A549 (cell line): ENCODE measurements around the gene PLCD3. TPM values are rescaled to one million over a fixed set of nuclear protein-coding genes. Genes with fewer than 3 reads are reported as not detected.
"Not testable (repeated sequence)": the region's sequence is repeated elsewhere in the genome, so short reads cannot be mapped to it uniquely, and the experiment has no call there.

Source experiments
- ATAC-seq, 2 experiments: fragments of 200-7000 bp in 1 of 2; fragments of >200 bp in 1 of 2; cut with Nextera tagmentation in 1 of 2; cut with Tn5 transposase in 1 of 2; 3 replicates each; pipeline versions ENCODE4 v1.8.0 to v1.9.1; 2018 to 2020; ENCODE audit warnings: mild to moderate bottlenecking in 1 of 2, moderate library complexity in 1 of 2
- CTCF ChIA-PET: fragments of 300-600 bp; sonication (Branson Sonifier 250); formaldehyde crosslinking; extraction: SDS; loops from one replicate; lab custom pipeline; 2021; ENCODE audit warnings: antibody characterized with exemption, inconsistent platforms; lab: Yijun Ruan, JAX
- POLR2A ChIA-PET: fragments of 350-600 bp; formaldehyde crosslinking; extraction: SDS; loops from one replicate; lab custom pipeline; 2021; ENCODE audit warnings: antibody characterized with exemption, inconsistent platforms; lab: Yijun Ruan, JAX
- DNase-seq, 2 experiments: peaks; one replicate each; pipeline versions ENCODE4 v3.0.0 to v3.0.0-alpha.2; 2011 to 2016; ENCODE audit warnings: low read depth in 1 of 2, low spot score in 1 of 2
- FAIRE-seq: peaks from 2 replicates; lab custom pipeline; 2011; peaks lifted over from hg19 to GRCh38; lab: Jason Lieb, UNC
- H3K27ac ChIP-seq, 2 experiments: fragments of >200 bp; sonication (Bioruptor Twin); formaldehyde crosslinking; 3 replicates each; pipeline ENCODE4 v1.5.1; 2016 to 2017
- H3K4me1 ChIP-seq: fragments of >200 bp; sonication (Bioruptor Twin); formaldehyde crosslinking; 3 replicates; pipeline ENCODE4 v1.6.1; 2016
- H3K4me2 ChIP-seq: fragments of >200 bp; sonication (Bioruptor Twin); formaldehyde crosslinking; 3 replicates; pipeline ENCODE4 v1.6.1; 2016
- H3K4me3 ChIP-seq: fragments of >200 bp; sonication (Bioruptor Twin); formaldehyde crosslinking; 3 replicates; pipeline ENCODE4 v1.5.1; 2016
- H3K9me3 ChIP-seq: fragments of >200 bp; sonication (Bioruptor Twin); formaldehyde crosslinking; 3 replicates; pipeline ENCODE4 v1.6.1; 2016
- CHD4 ChIP-seq: fragments of 200-600 bp; sonication (generic); IDR thresholded peaks from 2 replicates; pipeline ENCODE4 v1.6.1; 2016; ENCODE audit warnings: antibody characterized with exemption, mild to moderate bottlenecking, borderline replicate concordance
- E2F6 ChIP-seq: IDR thresholded peaks from 2 replicates; pipeline ENCODE4 v1.6.1; 2012; ENCODE audit warnings: low read depth, borderline replicate concordance
- EHF ChIP-seq: fragments of 250-450 bp; sonication (Bioruptor Pico); IDR thresholded peaks from 2 replicates; pipeline ENCODE4 v1.5.0; 2020; ENCODE audit warnings: mild to moderate bottlenecking
- FOSB ChIP-seq: fragments of 250-450 bp; sonication (Bioruptor Pico); IDR thresholded peaks from 2 replicates; pipeline ENCODE4 v1.5.0; 2020; ENCODE audit warnings: mild to moderate bottlenecking, moderate library complexity
- FOXS1 ChIP-seq: fragments of 250-450 bp; sonication (Bioruptor Pico); IDR thresholded peaks from 2 replicates; pipeline ENCODE4 v1.5.0; 2020; ENCODE audit warnings: mild to moderate bottlenecking, moderate library complexity
- HDAC2 ChIP-seq: fragments of 200-600 bp; sonication (generic); IDR thresholded peaks from 2 replicates; pipeline ENCODE4 v1.6.1; 2016
- HEYL ChIP-seq: fragments of 250-450 bp; sonication (Bioruptor Pico); IDR thresholded peaks from 2 replicates; pipeline ENCODE4 v1.8.0; 2021; ENCODE audit warnings: mild to moderate bottlenecking, moderate library complexity
- MYC ChIP-seq: IDR thresholded peaks from 2 replicates; pipeline ENCODE4 v1.6.1; 2012; ENCODE audit warnings: mild to moderate bottlenecking, inconsistent platforms, low read length, improper control_type of control experiment, borderline replicate concordance
- NPAS2 ChIP-seq: fragments of 250-450 bp; sonication (Bioruptor Pico); IDR thresholded peaks from 2 replicates; pipeline ENCODE4 v1.8.0; 2022; ENCODE audit warnings: mild to moderate bottlenecking, moderate library complexity, borderline replicate concordance
- NR3C1 ChIP-seq: fragments of >200 bp; sonication (Bioruptor Twin); formaldehyde crosslinking; IDR thresholded peaks from 3 replicates; pipeline ENCODE4 v1.6.1; 2017
- TP53 ChIP-seq: fragments of 250-450 bp; sonication (Bioruptor Pico); IDR thresholded peaks from 2 replicates; pipeline ENCODE4 v1.5.0; 2021; ENCODE audit warnings: mild to moderate bottlenecking, moderate library complexity
- WGBS: methylation state at CpG from one replicate; pipeline ENCODE4 v1.1.6; 2017; ENCODE audit errors: missing lambda C conversion rate; 5-methylcytosine and 5-hydroxymethylcytosine counted together
- polyA plus RNA-seq, 4 experiments: library from polyadenylated mRNA; depleted of rRNA in 3 of 4; stranded (reverse); fragments of >200 nt; fragmentation: RNase III in 1 of 4; extraction: RNeasy Plus Mini Kit Qiagen cat#74134 plus additional on column Dnase treatment in 1 of 4; gene quantifications; 2 replicates in 3 of 4; 3 replicates in 1 of 4; pipeline ENCODE4 v1.2.3, GENCODE V29; 2011 to 2017
- TF ChIP-seq, protein P1 (sequence below): fragments of 200-600 bp; sonication (generic); IDR thresholded peaks from 2 replicates; pipeline ENCODE4 v1.6.1; 2016; ENCODE audit warnings: antibody characterized with exemption, mild to moderate bottlenecking, moderate library complexity

Gene PLCD3
- polyA plus RNA-seq, 2 of the 4 experiments (the other 2 are of a cell fraction) = 56.6 to 105 TPM

GRCh38 chr17:45127207-45127547 is 5.1 kb downstream of the PLCD3 start:
- Histone ChIP-seq H3K4me1 (peaks cover 89% of the 10 kb centered on the region), H3K4me2 (peak overlapping the region; percentile 90), H3K9me3 (no peaks in the 10 kb centered on the region), H3K4me3 (0 out of 3 replicates have a peak overlapping the region, but pooled peaks have one; percentile 98), H3K27ac (peak overlapping the region; percentile 95 to 99)
- TF ChIP-seq FOXS1 (CRISPR knock-in tag) (peak; percentile 62; the same call in 1 of the 2 replicates), E2F6 (0 out of 2 replicates have a peak, but pooled peaks have one; percentile 21), HEYL (no peak), EHF (CRISPR knock-in tag) (peak; percentile 40; the same call in 1 of the 2 replicates)
- POLR2A ChIA-PET = interaction anchor here (1.6 to 2.3 kb wide), 2 partner anchors 21 to 66 kb away, joined by 4 to 8 read pairs; partner anchors contain the start of genes HEXIM1 and NMT1
- DNase-seq = peak in 1 of 2 experiments; percentile 59
- ATAC-seq = no peak
- CTCF ChIA-PET = interaction anchor here (0.6 to 20.1 kb wide), 8 partner anchors 7 to 166 kb away, joined by 3 to 742 read pairs (median 245); partner anchors contain the start of genes ACBD4, HEXIM1, HEXIM2 and PLCD3
- FAIRE-seq = no peak
- 44% methylated on average over 8 of the region's 8 CpGs for WGBS

GRCh38 chr17:45125509-45125908 is 6.8 kb downstream of the PLCD3 start:
- ChIA-PET POLR2A (no interaction called here), CTCF (interaction anchor here (1.2 to 20.1 kb wide), 6 partner anchors 9 to 106 kb away, joined by 5 to 742 read pairs (median 144); partner anchors contain the start of genes ACBD4, HEXIM1, HEXIM2 and PLCD3)
- no peak for DNase-seq
- TF ChIP-seq FOSB (CRISPR knock-in tag) = no peak
- TF ChIP-seq, protein P1, sequence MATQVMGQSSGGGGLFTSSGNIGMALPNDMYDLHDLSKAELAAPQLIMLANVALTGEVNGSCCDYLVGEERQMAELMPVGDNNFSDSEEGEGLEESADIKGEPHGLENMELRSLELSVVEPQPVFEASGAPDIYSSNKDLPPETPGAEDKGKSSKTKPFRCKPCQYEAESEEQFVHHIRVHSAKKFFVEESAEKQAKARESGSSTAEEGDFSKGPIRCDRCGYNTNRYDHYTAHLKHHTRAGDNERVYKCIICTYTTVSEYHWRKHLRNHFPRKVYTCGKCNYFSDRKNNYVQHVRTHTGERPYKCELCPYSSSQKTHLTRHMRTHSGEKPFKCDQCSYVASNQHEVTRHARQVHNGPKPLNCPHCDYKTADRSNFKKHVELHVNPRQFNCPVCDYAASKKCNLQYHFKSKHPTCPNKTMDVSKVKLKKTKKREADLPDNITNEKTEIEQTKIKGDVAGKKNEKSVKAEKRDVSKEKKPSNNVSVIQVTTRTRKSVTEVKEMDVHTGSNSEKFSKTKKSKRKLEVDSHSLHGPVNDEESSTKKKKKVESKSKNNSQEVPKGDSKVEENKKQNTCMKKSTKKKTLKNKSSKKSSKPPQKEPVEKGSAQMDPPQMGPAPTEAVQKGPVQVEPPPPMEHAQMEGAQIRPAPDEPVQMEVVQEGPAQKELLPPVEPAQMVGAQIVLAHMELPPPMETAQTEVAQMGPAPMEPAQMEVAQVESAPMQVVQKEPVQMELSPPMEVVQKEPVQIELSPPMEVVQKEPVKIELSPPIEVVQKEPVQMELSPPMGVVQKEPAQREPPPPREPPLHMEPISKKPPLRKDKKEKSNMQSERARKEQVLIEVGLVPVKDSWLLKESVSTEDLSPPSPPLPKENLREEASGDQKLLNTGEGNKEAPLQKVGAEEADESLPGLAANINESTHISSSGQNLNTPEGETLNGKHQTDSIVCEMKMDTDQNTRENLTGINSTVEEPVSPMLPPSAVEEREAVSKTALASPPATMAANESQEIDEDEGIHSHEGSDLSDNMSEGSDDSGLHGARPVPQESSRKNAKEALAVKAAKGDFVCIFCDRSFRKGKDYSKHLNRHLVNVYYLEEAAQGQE = no peak
- TF ChIP-seq NPAS2 (CRISPR knock-in tag) = no peak
- TF ChIP-seq NR3C1 = no peak
- 0 out of 2 replicates have a peak, but pooled peaks have one; percentile 30 for TF ChIP-seq EHF (CRISPR knock-in tag)
- no peak for TF ChIP-seq MYC
- peak; percentile 59; the same call in 1 of the 2 replicates for TF ChIP-seq HDAC2
- TF ChIP-seq TP53 = 0 out of 2 replicates have a peak, but pooled peaks have one; percentile 22
- Histone ChIP-seq H3K4me3 (no peak overlapping the region), H3K27ac (peak overlapping the region; percentile 95 to 98), H3K4me2 (peak overlapping the region; percentile 86; the same call in 1 of the 3 replicates), H3K9me3 (no peaks in the 10 kb centered on the region), H3K4me1 (peaks cover 88% of the 10 kb centered on the region)
- WGBS = 92% methylated on average over 8 of the region's 8 CpGs
- peak; percentile 28 for FAIRE-seq
- no peak for ATAC-seq

- ATAC-seq = not testable (repeated sequence)
- H3K27ac ChIP-seq = peak overlapping the region; percentile 95 to 98
- TF ChIP-seq CHD4 = 0 out of 2 replicates have a peak, but pooled peaks have one; percentile 11
- TF ChIP-seq, all 56 proteins: peak for 1; not testable (repeated sequence) for 55
- not testable (repeated sequence) for H3K9me3 ChIP-seq, DNase-seq, FAIRE-seq
- Histone ChIP-seq H3K4me2 (peak overlapping the region; percentile 86), H3K4me1 (peaks cover 81% of the 10 kb centered on the region), H3K4me3 (0 out of 3 replicates have a peak overlapping the region, but pooled peaks have one; percentile 10)
- ChIA-PET CTCF (interaction anchor here (0.6 to 20.1 kb wide), 9 partner anchors 9 to 205 kb away, joined by 3 to 742 read pairs (median 8); partner anchors contain the start of genes ACBD4, HEXIM1, HEXIM2 and PLCD3), POLR2A (interaction anchor here (1.3 kb wide), 1 partner anchor 24 kb away, joined by 5 read pairs; the partner anchor contains the start of gene HEXIM1)
- WGBS = 20% methylated on average over 5 of the region's 5 CpGs
Observed at GRCh38 chr17:45124797-45125122, 7.6 kb downstream of the PLCD3 start.
